K562 (cell line): ENCODE results near the gene SERPINA10. TPM values are rescaled to one million over a fixed set of nuclear protein-coding genes. Genes with fewer than 3 reads are reported as not detected.

ENCODE experiments used
- ATAC-seq: fragments of 200-7000 bp; cut with Tn5 transposase; 3 replicates; pipeline ENCODE4 v1.9.1; 2020; ENCODE audit warnings: moderate library complexity
- BruUV-seq: library from RNA; stranded (reverse); fragments of 400-500 nt; replicated peaks from 2 replicates; lab custom pipeline; 2021; lab: Mats Ljungman, UMichigan
- CTCF ChIA-PET: fragments of 300-600 bp; formaldehyde crosslinking; extraction: SDS; loops from one replicate; lab custom pipeline; 2021; ENCODE audit warnings: low intra/inter-chr PET ratio; lab: Yijun Ruan, JAX
- POLR2A ChIA-PET: fragments of 300-600, 350-650 bp; sonication (Branson Sonifier 250); formaldehyde crosslinking; extraction: SDS; loops from one replicate; lab custom pipeline; 2021; ENCODE audit warnings: antibody characterized with exemption, inconsistent platforms; lab: Yijun Ruan, JAX
- DNase-seq, 4 experiments: peaks; one replicate each; pipeline versions ENCODE4 v3.0.0 to v3.0.0-alpha.2; 2011 to 2018; ENCODE audit warnings: low spot score in 3 of 4, mixed read lengths in 3 of 4; ENCODE audit errors: extremely low read depth in 1 of 4
- FAIRE-seq: peaks from 2 replicates; lab custom pipeline; 2011; peaks lifted over from hg19 to GRCh38; lab: Jason Lieb, UNC
- H2AFZ ChIP-seq: 2 replicates; pipeline ENCODE4 v1.6.0; 2011; ENCODE audit warnings: low read depth, low read length, control low read depth, inconsistent platforms
- H3K27ac ChIP-seq: fragments of 200-600 bp; 3 replicates; pipeline ENCODE4 v1.8.0; 2011; ENCODE audit warnings: low read depth, mild to moderate bottlenecking, control low read depth, inconsistent platforms, low read length, moderate library complexity, mixed read lengths; ENCODE audit errors: extremely low read depth
- H3K27me3 ChIP-seq, 2 experiments: fragments of 300-600 bp in 1 of 2; 2 replicates in 1 of 2; 3 replicates in 1 of 2; pipeline versions ENCODE4 v1.6.0 to v1.8.0; 2011; ENCODE audit warnings: inconsistent platforms in 2 of 2, low read length in 2 of 2, mild to moderate bottlenecking in 1 of 2, mixed read lengths in 1 of 2, moderate library complexity in 1 of 2; ENCODE audit not compliant: control insufficient read depth in 2 of 2, insufficient read depth in 2 of 2
- H3K36me3 ChIP-seq: fragments of 300-600 bp; 3 replicates; pipeline ENCODE4 v1.8.0; 2011; ENCODE audit warnings: mild to moderate bottlenecking, low read length, inconsistent platforms; ENCODE audit not compliant: control insufficient read depth, insufficient read depth
- H3K4me1 ChIP-seq, 2 experiments: fragments of 200-600 bp in 1 of 2; replicated peaks in 1 of 2; 2 replicates in 1 of 2; 3 replicates in 1 of 2; pipeline versions ENCODE4 v1.5.1 to v1.8.0; 2011; ENCODE audit warnings: inconsistent platforms in 2 of 2, low read length in 2 of 2, mild to moderate bottlenecking in 1 of 2, mixed read lengths in 1 of 2, moderate library complexity in 1 of 2; ENCODE audit not compliant: control insufficient read depth in 2 of 2, insufficient read depth in 2 of 2
- H3K4me2 ChIP-seq: 2 replicates; pipeline ENCODE4 v1.6.1; 2011; ENCODE audit warnings: low read length, control low read depth, inconsistent platforms, mixed read lengths; ENCODE audit not compliant: insufficient read depth
- H3K4me3 ChIP-seq: fragments of 200-600 bp; sonication (generic), shearing (Covaris generic); 2 replicates; pipeline ENCODE4 v1.5.1; 2016; ENCODE audit warnings: control low read depth, inconsistent platforms
- H3K79me2 ChIP-seq: fragments of 200-600 bp; 3 replicates; pipeline ENCODE4 v1.8.0; 2011; ENCODE audit warnings: low read length, inconsistent platforms; ENCODE audit not compliant: control insufficient read depth, insufficient read depth
- H3K9ac ChIP-seq, 2 experiments: 2 replicates each; pipeline versions ENCODE4 v1.6.0 to v1.6.1; 2011; ENCODE audit warnings: low read depth in 2 of 2, low read length in 2 of 2, control low read depth in 1 of 2, inconsistent platforms in 1 of 2, mild to moderate bottlenecking in 1 of 2, mixed read lengths in 1 of 2; ENCODE audit not compliant: insufficient read depth in 1 of 2
- H3K9me1 ChIP-seq: one replicate; pipeline ENCODE4 v1.6.0; 2011; ENCODE audit warnings: inconsistent platforms, mild to moderate bottlenecking, low read length, moderate library complexity; ENCODE audit not compliant: control insufficient read depth, insufficient read depth
- H3K9me3 ChIP-seq: replicated peaks from 2 replicates; pipeline ENCODE4 v1.5.1; 2011; ENCODE audit warnings: low read depth, low read length, inconsistent platforms; ENCODE audit not compliant: control insufficient read depth, insufficient read depth
- H4K20me1 ChIP-seq: replicated peaks from 2 replicates; pipeline ENCODE4 v1.6.1; 2011; ENCODE audit warnings: low read length, inconsistent platforms, mixed read lengths; ENCODE audit not compliant: control insufficient read depth, insufficient read depth
- CREM ChIP-seq: IDR thresholded peaks from 2 replicates; pipeline ENCODE4 v1.6.1; 2014; ENCODE audit warnings: antibody characterized with exemption, low read depth
- HMG20B ChIP-seq: fragments of 250-450 bp; sonication (Bioruptor Pico); IDR thresholded peaks from 2 replicates; pipeline ENCODE4 v1.5.0; 2021; ENCODE audit warnings: mild to moderate bottlenecking
- MCM7 ChIP-seq, 2 experiments: fragments of 450-650 bp; IDR thresholded peaks; 2 replicates each; pipeline ENCODE4 v1.6.1; 2016 to 2018
- PPARD ChIP-seq: fragments of 250-450 bp; sonication (Bioruptor Pico); IDR thresholded peaks from 2 replicates; pipeline ENCODE4 v1.8.0; 2022; ENCODE audit warnings: inconsistent platforms, mild to moderate bottlenecking, moderate library complexity
- RBM14 ChIP-seq: fragments of 200-400 bp; formaldehyde crosslinking; IDR thresholded peaks from 2 replicates; pipeline ENCODE4 v1.6.1; 2018; ENCODE audit warnings: low read depth, mild to moderate bottlenecking, low read length, moderate library complexity, borderline replicate concordance; ENCODE audit not compliant: insufficient read depth
- SAFB2 ChIP-seq: fragments of 200-400 bp; formaldehyde crosslinking; IDR thresholded peaks from 2 replicates; pipeline ENCODE4 v1.6.1; 2018; ENCODE audit warnings: borderline replicate concordance, low read length, low read depth, moderate library complexity; ENCODE audit not compliant: severe bottlenecking
- SMAD3 ChIP-seq: fragments of 450-650 bp; formaldehyde crosslinking; conservative IDR thresholded peaks from 2 replicates; pipeline ENCODE4 v1.4.0; 2020; ENCODE audit warnings: mild to moderate bottlenecking
- STAG1 ChIP-seq: sonication (generic); formaldehyde crosslinking; IDR thresholded peaks from 2 replicates; pipeline ENCODE4 v1.5.0; 2020; ENCODE audit warnings: missing genetic modification reagents, borderline replicate concordance
- ZNF263 ChIP-seq: sonication (generic); formaldehyde crosslinking; IDR thresholded peaks from 2 replicates; pipeline ENCODE4 v1.8.0; 2022; ENCODE audit warnings: mild to moderate bottlenecking, missing genetic modification reagents, borderline replicate concordance
- ZNF324 ChIP-seq: fragments of 250-450 bp; sonication (Bioruptor Pico); IDR thresholded peaks from 2 replicates; pipeline ENCODE4 v1.4.0; 2020; ENCODE audit warnings: mild to moderate bottlenecking
- ZNF668 ChIP-seq: fragments of 250-450 bp; sonication (Bioruptor Pico); IDR thresholded peaks from 2 replicates; pipeline ENCODE4 v1.8.0; 2022; ENCODE audit warnings: mild to moderate bottlenecking, inconsistent platforms
- ZNF696 ChIP-seq: fragments of 250-450 bp; sonication (Bioruptor Pico); conservative IDR thresholded peaks from 2 replicates; pipeline ENCODE4 v1.4.0; 2020; ENCODE audit warnings: mild to moderate bottlenecking, moderate library complexity
- WGBS: fragments of 100-300 bp; shearing (Covaris generic); methylation state at CpG from one replicate; pipeline ENCODE4 v1.1.6; 2016; ENCODE audit warnings: low coverage, mixed read lengths; ENCODE audit not compliant: insufficient coverage; ENCODE audit errors: missing lambda C conversion rate; 5-methylcytosine and 5-hydroxymethylcytosine counted together
- in situ Hi-C: fragments of 300-500 bp; cut with MboI; formaldehyde crosslinking; loops from 4 replicates; pipeline ENCODE4 v1.15.0; 2018; ENCODE audit warnings: inconsistent platforms, mixed read lengths
- intact Hi-C: fragments of 100-400 bp; cut with micrococcal nuclease; formaldehyde crosslinking; loops from 2 replicates; pipeline ENCODE4 v1.14.2; 2022
- polyA plus RNA-seq, 8 experiments: library from polyadenylated mRNA; depleted of rRNA in 4 of 8; stranded (reverse) in 5 of 8; unstranded in 3 of 8; fragments of >200 nt; fragmentation: Nextera tagmentation in 2 of 8; fragmentation: Illumina TruSeq in 1 of 8; extraction: Ambion mirVana in 2 of 8; extraction: Trizol in 1 of 8; gene quantifications; 2 replicates each; pipeline versions ENCODE4 v1.2.1 to v1.2.3, GENCODE V29; 2011 to 2014; ENCODE audit warnings: inconsistent platforms in 1 of 8, missing spikeins in 1 of 8
- total RNA-seq, 7 experiments: library from RNA; depleted of rRNA in 6 of 7; stranded (reverse); fragments of >200 nt in 6 of 7; fragmentation: Illumina TruSeq in 2 of 7; extraction: Trizol in 2 of 7; gene quantifications; 2 replicates each; pipeline versions ENCODE4 v1.2.1 to v1.2.3, GENCODE V29; 2011 to 2021; ENCODE audit warnings: low replicate concordance in 1 of 7
- TF ChIP-seq, protein P1 (sequence below), 2 experiments: fragments of 450-650 bp; IDR thresholded peaks; 2 replicates each; pipeline ENCODE4 v1.6.1; 2018; ENCODE audit warnings: mild to moderate bottlenecking in 2 of 2, low read depth in 1 of 2; ENCODE audit not compliant: partially characterized antibody in 2 of 2

Gene SERPINA10
- total and polyA plus RNA-seq, 9 of the 15 experiments (the other 6 are each of a cell fraction or from before 2014, with no cell fraction given): not detected

DNA sequence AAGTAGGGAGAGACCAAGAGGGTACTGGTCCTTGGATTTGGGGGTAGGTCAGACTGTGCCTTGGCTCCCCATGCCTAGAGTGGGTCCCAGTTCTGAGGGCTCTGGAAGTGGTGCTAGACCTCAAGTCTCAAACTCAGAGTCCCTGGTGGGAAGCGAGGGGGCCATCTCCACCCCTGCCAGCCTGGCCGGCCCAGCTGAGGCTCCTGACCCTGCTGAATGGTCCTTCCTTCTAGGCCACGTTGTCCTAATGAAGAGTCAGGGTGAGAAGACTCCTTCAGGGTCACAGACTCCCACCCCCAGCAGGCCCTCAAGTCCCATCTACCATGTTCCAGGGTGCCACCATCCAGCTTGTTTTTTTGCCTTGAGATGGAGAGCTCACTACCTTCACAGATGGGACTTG is 17.2 kb upstream of the SERPINA10 start:
- no peaks in the 10 kb centered on the region for H3K9me1 ChIP-seq
- intact Hi-C loops (no loop called here), in situ Hi-C loops (no loop called here)
- H3K4me3 ChIP-seq: no peak overlapping the region
- H3K27me3 ChIP-seq: no peaks in the 10 kb centered on the region; a peak in 1 of 5 replicates
- ChIA-PET CTCF (no interaction called here), POLR2A (no interaction called here)
- H3K4me2 ChIP-seq: no peak overlapping the region
- no peak for ATAC-seq
- 0% methylated on average over 3 of the region's 3 CpGs for WGBS
- BruUV-seq: no TSS peak
- no peak for DNase-seq
- no peaks in the 10 kb centered on the region for H3K36me3 ChIP-seq
- no peaks in the 10 kb centered on the region for H3K9me3 ChIP-seq
- H3K27ac ChIP-seq: no peak overlapping the region
- TF ChIP-seq ZNF696 (CRISPR knock-in tag) (no peak), SMAD3 (no peak), ZNF668 (CRISPR knock-in tag) (no peak), ZNF324 (CRISPR knock-in tag) (no peak), STAG1 (CRISPR knock-in tag) (no peak), MCM7 (IDR thresholded peaks at IDR 0.05) (no peak), PPARD (CRISPR knock-in tag) (no peak), SAFB2 (no peak), HMG20B (CRISPR knock-in tag) (no peak), ZNF263 (no peak), RBM14 (no peak), CREM (no peak)
- TF ChIP-seq, protein P1, sequence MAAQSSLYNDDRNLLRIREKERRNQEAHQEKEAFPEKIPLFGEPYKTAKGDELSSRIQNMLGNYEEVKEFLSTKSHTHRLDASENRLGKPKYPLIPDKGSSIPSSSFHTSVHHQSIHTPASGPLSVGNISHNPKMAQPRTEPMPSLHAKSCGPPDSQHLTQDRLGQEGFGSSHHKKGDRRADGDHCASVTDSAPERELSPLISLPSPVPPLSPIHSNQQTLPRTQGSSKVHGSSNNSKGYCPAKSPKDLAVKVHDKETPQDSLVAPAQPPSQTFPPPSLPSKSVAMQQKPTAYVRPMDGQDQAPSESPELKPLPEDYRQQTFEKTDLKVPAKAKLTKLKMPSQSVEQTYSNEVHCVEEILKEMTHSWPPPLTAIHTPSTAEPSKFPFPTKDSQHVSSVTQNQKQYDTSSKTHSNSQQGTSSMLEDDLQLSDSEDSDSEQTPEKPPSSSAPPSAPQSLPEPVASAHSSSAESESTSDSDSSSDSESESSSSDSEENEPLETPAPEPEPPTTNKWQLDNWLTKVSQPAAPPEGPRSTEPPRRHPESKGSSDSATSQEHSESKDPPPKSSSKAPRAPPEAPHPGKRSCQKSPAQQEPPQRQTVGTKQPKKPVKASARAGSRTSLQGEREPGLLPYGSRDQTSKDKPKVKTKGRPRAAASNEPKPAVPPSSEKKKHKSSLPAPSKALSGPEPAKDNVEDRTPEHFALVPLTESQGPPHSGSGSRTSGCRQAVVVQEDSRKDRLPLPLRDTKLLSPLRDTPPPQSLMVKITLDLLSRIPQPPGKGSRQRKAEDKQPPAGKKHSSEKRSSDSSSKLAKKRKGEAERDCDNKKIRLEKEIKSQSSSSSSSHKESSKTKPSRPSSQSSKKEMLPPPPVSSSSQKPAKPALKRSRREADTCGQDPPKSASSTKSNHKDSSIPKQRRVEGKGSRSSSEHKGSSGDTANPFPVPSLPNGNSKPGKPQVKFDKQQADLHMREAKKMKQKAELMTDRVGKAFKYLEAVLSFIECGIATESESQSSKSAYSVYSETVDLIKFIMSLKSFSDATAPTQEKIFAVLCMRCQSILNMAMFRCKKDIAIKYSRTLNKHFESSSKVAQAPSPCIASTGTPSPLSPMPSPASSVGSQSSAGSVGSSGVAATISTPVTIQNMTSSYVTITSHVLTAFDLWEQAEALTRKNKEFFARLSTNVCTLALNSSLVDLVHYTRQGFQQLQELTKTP (IDR thresholded peaks at IDR 0.05; ENCODE audit: low read depth in 1 of 2, partially characterized antibody in 2 of 2): no peak
- H3K79me2 ChIP-seq: no peaks in the 10 kb centered on the region
- no peak overlapping the region for H3K9ac ChIP-seq
- H2AFZ ChIP-seq: no peak overlapping the region
- H4K20me1 ChIP-seq: no peaks in the 10 kb centered on the region
- H3K4me1 ChIP-seq: no peaks in the 10 kb centered on the region
- FAIRE-seq: no peak
